PC-3 (cell line): Measurements from ENCODE around the gene PPL. TPM values are rescaled to one million over a fixed set of nuclear protein-coding genes. Genes with fewer than 3 reads are reported as not detected.

ENCODE experiments used
- ATAC-seq: fragments of 200-7000 bp; cut with Tn5 transposase; 2 replicates; pipeline ENCODE4 v1.9.1; 2020; ENCODE audit warnings: mild to moderate bottlenecking, moderate library complexity
- BruUV-seq: library from RNA; stranded (reverse); fragments of 400-500 nt; replicated peaks from 2 replicates; lab custom pipeline; 2021; lab: Mats Ljungman, UMichigan
- CTCF ChIA-PET: fragments of 300-600 bp; sonication (Branson Sonifier 250); formaldehyde crosslinking; loops from one replicate; lab custom pipeline; 2022; ENCODE audit warnings: antibody characterized with exemption; lab: Charles Lee
- POLR2A ChIA-PET: fragments of 300-600 bp; sonication (Branson Sonifier 250); formaldehyde crosslinking; loops from one replicate; lab custom pipeline; 2022; ENCODE audit warnings: antibody characterized with exemption; ENCODE audit not compliant: unreplicated experiment; lab: Charles Lee
- DNase-seq: peaks from one replicate; pipeline ENCODE4 v3.0.0-alpha.2; 2015
- H2AFZ ChIP-seq: fragments of 300-600 bp; sonication (generic); 2 replicates; pipeline ENCODE4 v1.6.0; 2016; ENCODE audit warnings: antibody characterized with exemption, low read length
- H3F3A ChIP-seq: fragments of 300-600 bp; sonication (generic); one replicate; pipeline ENCODE4 v1.6.0; 2017; ENCODE audit warnings: antibody characterized with exemption, low read length, control low read depth, mild to moderate bottlenecking; ENCODE audit not compliant: unreplicated experiment
- H3K27ac ChIP-seq: fragments of 300-600 bp; sonication (generic); 2 replicates; pipeline ENCODE4 v1.5.1; 2016; ENCODE audit warnings: mild to moderate bottlenecking, low read length
- H3K27me3 ChIP-seq: fragments of 300-600 bp; sonication (generic); 2 replicates; pipeline ENCODE4 v1.6.1; 2016; ENCODE audit warnings: low read length, mixed read lengths
- H3K36me3 ChIP-seq: fragments of 300-600 bp; sonication (generic); 2 replicates; pipeline ENCODE4 v1.6.1; 2016; ENCODE audit warnings: low read depth, mixed run types, low read length, mixed read lengths
- H3K4me1 ChIP-seq: fragments of 300-600 bp; sonication (generic); 2 replicates; pipeline ENCODE4 v1.5.1; 2016; ENCODE audit warnings: low read length; ENCODE audit not compliant: insufficient read depth
- H3K4me2 ChIP-seq: fragments of 300-600 bp; sonication (generic); 2 replicates; pipeline ENCODE4 v1.6.0; 2016; ENCODE audit warnings: low read length
- H3K4me3 ChIP-seq: fragments of 300-600 bp; sonication (generic); 2 replicates; pipeline ENCODE4 v1.5.1; 2016; ENCODE audit warnings: mild to moderate bottlenecking, low read length, mixed read lengths
- H3K79me2 ChIP-seq: fragments of 300-600 bp; sonication (generic); 2 replicates; pipeline ENCODE4 v1.6.1; 2017; ENCODE audit warnings: low read length, mixed read lengths
- H3K9ac ChIP-seq: fragments of 300-600 bp; sonication (generic); 2 replicates; pipeline ENCODE4 v1.6.0; 2016; ENCODE audit warnings: mild to moderate bottlenecking, low read length
- H3K9me2 ChIP-seq: fragments of 300-600 bp; sonication (generic); replicated peaks from 2 replicates; pipeline ENCODE4 v1.6.1; 2016; ENCODE audit warnings: mixed run types, low read length, mixed read lengths
- H3K9me3 ChIP-seq: fragments of 300-600 bp; sonication (generic); 2 replicates; pipeline ENCODE4 v1.6.1; 2016; ENCODE audit warnings: low read length, mixed read lengths
- H4K20me1 ChIP-seq: fragments of 300-600 bp; sonication (generic); 2 replicates; pipeline ENCODE4 v1.6.1; 2016; ENCODE audit warnings: low read length, mixed read lengths
- CTCF ChIP-seq: fragments of 300-600 bp; sonication (generic); conservative IDR thresholded peaks from 2 replicates; pipeline ENCODE4 v1.5.1; 2017; ENCODE audit warnings: antibody characterized with exemption, low read depth, mild to moderate bottlenecking, low read length
- EZH2 ChIP-seq: fragments of 300-600 bp; sonication (generic); IDR thresholded peaks from one replicate; pipeline ENCODE4 v1.6.1; 2017; ENCODE audit warnings: antibody characterized with exemption, mild to moderate bottlenecking, low read length; ENCODE audit not compliant: unreplicated experiment
- EZH2phosphoT487 ChIP-seq: fragments of 300-600 bp; sonication (generic); IDR thresholded peaks from 2 replicates; pipeline ENCODE4 v1.6.1; 2018; ENCODE audit warnings: mild to moderate bottlenecking, antibody characterized with exemption, low read length, borderline replicate concordance
- intact Hi-C: fragments of 100-400 bp; cut with micrococcal nuclease; formaldehyde crosslinking; loops from 2 replicates; pipeline ENCODE4 v1.9.0; 2023
- total RNA-seq: library from RNA; depleted of rRNA; stranded (reverse); fragments of >200 nt; gene quantifications from 2 replicates; pipeline ENCODE4 v1.2.3, GENCODE V29; 2014

The PPL gene
- total RNA-seq, 1 experiment from 2014 or later, result 18.8 TPM

- no peaks in the 10 kb centered on the region for H3F3A ChIP-seq
- BruUV-seq, result no TSS peak
- ChIA-PET CTCF (no interaction called here), POLR2A (no interaction called here)
- DNase-seq (no peak), ATAC-seq (no peak)
- no peak for TF ChIP-seq EZH2
- no peak for TF ChIP-seq EZH2phosphoT487
- TF ChIP-seq CTCF, result no peak
- H3K4me1 ChIP-seq, result no peaks in the 10 kb centered on the region
- no peaks in the 10 kb centered on the region for H3K79me2 ChIP-seq
- H3K9me3 ChIP-seq, result no peaks in the 10 kb centered on the region
- H3K36me3 ChIP-seq, result no peaks in the 10 kb centered on the region
- H4K20me1 ChIP-seq, result no peaks in the 10 kb centered on the region
- no peak overlapping the region for H3K9ac ChIP-seq
- H3K4me3 ChIP-seq, result no peak overlapping the region
- no peak overlapping the region for H2AFZ ChIP-seq
- H3K27me3 ChIP-seq, result no peaks in the 10 kb centered on the region
- no peak overlapping the region for H3K27ac ChIP-seq
- H3K9me2 ChIP-seq, result no peaks in the 10 kb centered on the region
- H3K4me2 ChIP-seq, result no peak overlapping the region
- intact Hi-C loops, result no loop called here
Observed at GRCh38 chr16:4910828-4911227, 26.1 kb downstream of the PPL start.

- Histone ChIP-seq H3K9me3 (no peaks in the 10 kb centered on the region), H3K4me1 (no peaks in the 10 kb centered on the region), H2AFZ (no peak overlapping the region), H3K36me3 (no peaks in the 10 kb centered on the region), H3K4me2 (no peak overlapping the region), H4K20me1 (no peaks in the 10 kb centered on the region), H3K27ac (no peak overlapping the region), H3K9me2 (no peaks in the 10 kb centered on the region), H3K27me3 (no peaks in the 10 kb centered on the region), H3K4me3 (no peak overlapping the region), H3K79me2 (no peaks in the 10 kb centered on the region), H3K9ac (no peak overlapping the region), H3F3A (no peaks in the 10 kb centered on the region)
- POLR2A ChIA-PET, result no interaction called here
- DNase-seq (peak; percentile 18), ATAC-seq (no peak)
- BruUV-seq, result no TSS peak
- TF ChIP-seq CTCF (no peak; the same call in 1 of the 2 replicates), EZH2 (no peak), EZH2phosphoT487 (no peak)
- CTCF ChIA-PET, result no interaction called here
- intact Hi-C loops, result no loop called here
Observed at GRCh38 chr16:4909825-4910224, 27.1 kb downstream of the PPL start.

DNA sequence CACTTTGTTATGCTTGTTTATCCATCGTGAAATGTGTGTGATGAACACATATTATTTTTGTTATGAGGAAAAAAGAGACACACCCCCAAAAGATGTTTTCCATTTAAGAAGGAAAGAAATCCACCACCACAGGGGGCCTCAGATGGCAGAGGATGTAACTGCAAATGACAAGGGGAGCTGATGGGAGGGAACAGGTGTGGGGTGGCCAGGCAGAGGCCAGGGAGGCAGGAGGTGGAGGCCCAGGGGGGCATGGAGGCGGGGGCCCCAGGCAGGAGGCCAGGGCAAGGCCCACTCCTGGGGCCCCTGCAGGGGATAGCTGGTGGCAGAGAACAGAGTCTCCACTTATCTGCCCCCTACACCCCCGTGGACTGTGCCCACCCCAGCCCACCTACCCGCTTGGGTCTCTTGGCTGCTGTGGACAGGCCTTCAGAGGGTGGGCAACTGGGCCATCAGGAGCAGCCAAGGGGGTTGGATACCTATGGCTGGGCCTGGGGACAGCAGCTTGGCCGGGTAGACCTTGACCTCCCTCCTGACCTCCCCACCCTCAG is 28.0 kb downstream of the PPL start:
- ATAC-seq, result no peak

More for the DNA sequence above, 28.0 kb downstream of the PPL start:
- no peak overlapping the region for H3K4me2 ChIP-seq
- no peaks in the 10 kb centered on the region for H3F3A ChIP-seq
- TF ChIP-seq CTCF (no peak), EZH2 (no peak), EZH2phosphoT487 (no peak)
- no peaks in the 10 kb centered on the region for H3K79me2 ChIP-seq
- ChIA-PET POLR2A (no interaction called here), CTCF (no interaction called here)
- H3K9me2 ChIP-seq, result no peaks in the 10 kb centered on the region
- H3K9ac ChIP-seq, result no peak overlapping the region
- H2AFZ ChIP-seq, result no peak overlapping the region
- no peak overlapping the region for H3K27ac ChIP-seq
- H3K36me3 ChIP-seq, result no peaks in the 10 kb centered on the region
- no peaks in the 10 kb centered on the region for H3K27me3 ChIP-seq
- no peaks in the 10 kb centered on the region for H3K9me3 ChIP-seq
- intact Hi-C loops, result no loop called here
- no TSS peak for BruUV-seq
- DNase-seq, result no peak
- H3K4me3 ChIP-seq, result no peak overlapping the region
- H3K4me1 ChIP-seq, result no peaks in the 10 kb centered on the region
- no peaks in the 10 kb centered on the region for H4K20me1 ChIP-seq
